ENCODE data around the gene CSAD.

DNA sequence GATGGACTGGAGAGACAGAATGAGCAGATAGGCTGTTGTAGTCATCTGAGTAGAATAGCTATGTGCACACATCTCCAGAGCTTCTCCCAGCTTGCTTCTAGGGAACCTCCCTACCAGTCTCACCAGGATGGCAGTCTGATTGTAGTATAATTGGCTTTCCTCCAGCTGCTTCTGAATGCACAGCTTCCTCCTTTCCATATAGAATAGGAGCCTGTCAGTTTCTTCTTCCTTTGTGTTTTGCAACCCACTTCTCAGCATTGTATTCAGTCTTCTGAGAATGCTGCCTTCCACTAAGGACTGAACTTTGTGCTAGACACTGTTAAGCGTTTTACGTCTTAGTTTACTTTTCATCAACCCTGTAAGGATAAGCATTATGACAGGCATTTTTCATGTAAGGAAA lies 2.2 kb upstream of the CSAD start:
- TF ChIP-seq GATA2 (IDR thresholded peaks at IDR 0.05; ENCODE audit: low read depth, low read length), result no peak
- no peak for TF ChIP-seq GATA3 (IDR thresholded peaks at IDR 0.05; ENCODE audit: low read depth, low read length)
